H1 (cell line): ENCODE data around the gene GCNT1. TPM values are rescaled to one million over a fixed set of nuclear protein-coding genes. Genes with fewer than 3 reads are reported as not detected.

Experiments used
- CTCF ChIA-PET: fragments of 300-600 bp; sonication (Branson Sonifier 250); formaldehyde crosslinking; loops from one replicate; lab custom pipeline; 2021; ENCODE audit not compliant: partially characterized antibody; lab: Charles Lee
- POLR2A ChIA-PET: fragments of 300-600 bp; sonication (Branson Sonifier 250); formaldehyde crosslinking; loops from one replicate; lab custom pipeline; 2021; ENCODE audit warnings: inconsistent platforms; ENCODE audit not compliant: partially characterized antibody; lab: Charles Lee
- DNase-seq, 2 experiments: peaks; one replicate each; pipeline versions ENCODE4 v3.0.0 to v3.0.0-alpha.2; 2010 to 2022; ENCODE audit warnings: low spot score in 2 of 2, low read depth in 1 of 2, mixed read lengths in 1 of 2
- FAIRE-seq: peaks from 2 replicates; lab custom pipeline; 2011; peaks lifted over from hg19 to GRCh38; lab: Jason Lieb, UNC
- H2AFZ ChIP-seq: 2 replicates; pipeline ENCODE4 v1.8.1; 2012; ENCODE audit warnings: low read length, inconsistent platforms
- H2AK5ac ChIP-seq: 2 replicates; pipeline ENCODE4 v1.6.1; 2013; ENCODE audit warnings: low read depth, low read length
- H2BK120ac ChIP-seq: replicated peaks from 2 replicates; pipeline ENCODE3; 2013; ENCODE audit warnings: low read depth, low read length, inconsistent platforms
- H2BK12ac ChIP-seq: 2 replicates; pipeline ENCODE4 v1.6.1; 2013; ENCODE audit warnings: low read depth, low read length
- H2BK15ac ChIP-seq: 2 replicates; pipeline ENCODE4 v1.6.1; 2013; ENCODE audit warnings: low read length
- H2BK20ac ChIP-seq: 2 replicates; pipeline ENCODE4 v1.6.1; 2013; ENCODE audit warnings: low read length
- H2BK5ac ChIP-seq: 2 replicates; pipeline ENCODE4 v1.6.1; 2013; ENCODE audit warnings: low read depth, low read length
- H3K14ac ChIP-seq: 2 replicates; pipeline ENCODE4 v1.6.1; 2013; ENCODE audit warnings: inconsistent platforms; ENCODE audit not compliant: insufficient read length
- H3K18ac ChIP-seq: 2 replicates; pipeline ENCODE4 v1.6.1; 2013; ENCODE audit warnings: low read length; ENCODE audit errors: extremely low read depth
- H3K23ac ChIP-seq: 2 replicates; pipeline ENCODE4 v1.6.1; 2013; ENCODE audit warnings: inconsistent platforms; ENCODE audit not compliant: insufficient read length
- H3K23me2 ChIP-seq: 2 replicates; pipeline ENCODE4 v1.6.1; 2013; ENCODE audit warnings: low read depth, low read length
- H3K27ac ChIP-seq: 2 replicates; pipeline ENCODE4 v1.6.1; 2011; ENCODE audit warnings: low read depth, low read length, inconsistent platforms
- H3K27me3 ChIP-seq, 4 experiments: replicated peaks in 1 of 4; 1 replicate in 1 of 4; 2 replicates in 3 of 4; pipeline versions ENCODE4 v1.6.1 to v1.8.1; 2011 to 2013; ENCODE audit warnings: low read length in 3 of 4, mild to moderate bottlenecking in 3 of 4, inconsistent platforms in 2 of 4, mixed read lengths in 2 of 4, moderate library complexity in 1 of 4; ENCODE audit not compliant: control insufficient read depth in 3 of 4, insufficient read depth in 3 of 4; ENCODE audit errors: extremely low read depth in 1 of 4
- H3K36me3 ChIP-seq, 4 experiments: 2 replicates each; pipeline versions ENCODE4 v1.6.1 to v1.8.1; 2011 to 2013; ENCODE audit warnings: mild to moderate bottlenecking in 4 of 4, low read length in 3 of 4, moderate library complexity in 2 of 4, control low read depth in 1 of 4, inconsistent platforms in 1 of 4; ENCODE audit not compliant: insufficient read depth in 4 of 4, control insufficient read depth in 2 of 4
- H3K4ac ChIP-seq: replicated peaks from 2 replicates; pipeline ENCODE3; 2013; ENCODE audit warnings: low read length, low read depth, mixed read lengths, inconsistent platforms; ENCODE audit not compliant: insufficient read length
- H3K4me1 ChIP-seq, 4 experiments: replicated peaks in 1 of 4; 1 replicate in 1 of 4; 2 replicates in 3 of 4; pipeline versions ENCODE4 v1.6.1 to v1.8.1; 2011 to 2013; ENCODE audit warnings: low read length in 3 of 4, inconsistent platforms in 2 of 4, mixed read lengths in 1 of 4; ENCODE audit not compliant: insufficient read depth in 4 of 4, control insufficient read depth in 3 of 4
- H3K4me2 ChIP-seq, 2 experiments: 2 replicates each; pipeline versions ENCODE4 v1.6.1 to v1.8.1; 2011 to 2013; ENCODE audit warnings: low read depth in 2 of 2, low read length in 2 of 2, control low read depth in 1 of 2, inconsistent platforms in 1 of 2, mild to moderate bottlenecking in 1 of 2; ENCODE audit not compliant: insufficient read depth in 1 of 2
- H3K4me3 ChIP-seq, 4 experiments: fragments of 200-600, 300-600 bp in 1 of 4; sonication (generic), shearing (Covaris generic), sonication (Bioruptor Twin) in 1 of 4; 2 replicates each; pipeline versions ENCODE4 v1.5.1 to v1.8.1; 2011 to 2016; ENCODE audit warnings: low read length in 4 of 4, low read depth in 3 of 4, control low read depth in 2 of 4, inconsistent platforms in 2 of 4, mild to moderate bottlenecking in 2 of 4, mixed read lengths in 1 of 4, moderate library complexity in 1 of 4; ENCODE audit not compliant: insufficient read depth in 2 of 4; ENCODE audit errors: extremely low read depth in 1 of 4
- H3K56ac ChIP-seq: replicated peaks from 2 replicates; pipeline ENCODE3; 2013; ENCODE audit warnings: low read depth, mild to moderate bottlenecking, mixed read lengths, low read length, inconsistent platforms; ENCODE audit not compliant: insufficient read length
- H3K79me1 ChIP-seq: 2 replicates; pipeline ENCODE4 v1.6.1; 2013; ENCODE audit warnings: low read depth, low read length, control low read depth
- H3K79me2 ChIP-seq, 2 experiments: 2 replicates each; pipeline versions ENCODE4 v1.6.1 to v1.8.1; 2012 to 2013; ENCODE audit warnings: low read length in 2 of 2, mild to moderate bottlenecking in 2 of 2, inconsistent platforms in 1 of 2; ENCODE audit not compliant: insufficient read depth in 2 of 2, control insufficient read depth in 1 of 2
- H3K9ac ChIP-seq, 4 experiments: replicated peaks in 1 of 4; 1 replicate in 1 of 4; 2 replicates in 3 of 4; pipeline versions ENCODE4 v1.6.1 to v1.8.1; 2011 to 2013; ENCODE audit warnings: low read depth in 3 of 4, low read length in 3 of 4, control low read depth in 2 of 4, mild to moderate bottlenecking in 2 of 4, moderate library complexity in 2 of 4, inconsistent platforms in 1 of 4; ENCODE audit errors: extremely low read depth in 1 of 4
- H3K9me3 ChIP-seq, 2 experiments: 2 replicates each; pipeline versions ENCODE4 v1.6.1 to v1.8.1; 2012 to 2013; ENCODE audit warnings: mild to moderate bottlenecking in 2 of 2, moderate library complexity in 2 of 2, control low read depth in 1 of 2, inconsistent platforms in 1 of 2, low read depth in 1 of 2, low read length in 1 of 2, mixed read lengths in 1 of 2; ENCODE audit not compliant: insufficient read depth in 2 of 2
- H4K20me1 ChIP-seq, 2 experiments: replicated peaks in 1 of 2; 2 replicates each; pipeline versions ENCODE3 to v1.8.1; 2011 to 2013; ENCODE audit warnings: inconsistent platforms in 2 of 2, low read length in 2 of 2, mild to moderate bottlenecking in 1 of 2; ENCODE audit not compliant: insufficient read depth in 2 of 2, control insufficient read depth in 1 of 2
- H4K5ac ChIP-seq: 2 replicates; pipeline ENCODE4 v1.6.1; 2013; ENCODE audit warnings: low read length, low read depth, mixed read lengths, inconsistent platforms; ENCODE audit not compliant: insufficient read length
- H4K8ac ChIP-seq: 2 replicates; pipeline ENCODE4 v1.8.0; 2013; ENCODE audit warnings: mild to moderate bottlenecking, moderate library complexity, low read length, inconsistent platforms; ENCODE audit not compliant: insufficient read depth; ENCODE audit errors: extremely low read depth
- H4K91ac ChIP-seq: replicated peaks from 2 replicates; pipeline ENCODE3; 2013; ENCODE audit warnings: low read length, mixed read lengths, inconsistent platforms; ENCODE audit not compliant: insufficient read length
- BRCA1 ChIP-seq: IDR thresholded peaks from 2 replicates; pipeline ENCODE4 v1.6.1; 2012; ENCODE audit warnings: low read depth, low read length, improper control_type of control experiment
- SIRT6 ChIP-seq: IDR thresholded peaks from one replicate; pipeline ENCODE4 v1.7.1; 2012; ENCODE audit warnings: low read length, inconsistent platforms
- WGBS, 2 experiments: shearing (Covaris generic) in 1 of 2; methylation state at CpG; one replicate each; pipeline versions ENCODE4 v1.1.6 to v1.1.7; 2013 to 2015; ENCODE audit warnings: low lambda C conversion rate in 2 of 2, mixed read lengths in 2 of 2, inconsistent platforms in 1 of 2, low coverage in 1 of 2, missing lambda C conversion rate in 1 of 2; ENCODE audit not compliant: insufficient replicate concordance in 2 of 2, insufficient coverage in 1 of 2, insufficient read length in 1 of 2; ENCODE audit errors: extremely low coverage in 1 of 2, missing lambda C conversion rate in 1 of 2; 5-methylcytosine and 5-hydroxymethylcytosine counted together
- polyA plus RNA-seq, 7 experiments: library from polyadenylated mRNA; depleted of rRNA in 3 of 7; stranded (reverse) in 5 of 7; unstranded in 2 of 7; fragments of >200 nt in 5 of 7; fragments of 200-250 nt in 2 of 7; gene quantifications; 1 replicate in 5 of 7; 2 replicates in 1 of 7; 4 replicates in 1 of 7; pipeline versions ENCODE4 v1.2.1 to v1.2.3, GENCODE V29; 2011 to 2013; ENCODE audit warnings: missing spikeins in 2 of 7, mixed read lengths in 2 of 7
- total RNA-seq: library from RNA; stranded (reverse); fragmentation: NEBNext Ultra II Directional; extraction: Animal tissue kit (Norgen Biotek cat#: 25700); gene quantifications from 2 replicates; pipeline ENCODE4 v1.2.1, GENCODE V29; 2021

Gene GCNT1
- total and polyA plus RNA-seq, 2 of the 8 experiments (the other 6 are each of a cell fraction or from before 2014, with no cell fraction given) = 13.0 to 16.5 TPM

DNA sequence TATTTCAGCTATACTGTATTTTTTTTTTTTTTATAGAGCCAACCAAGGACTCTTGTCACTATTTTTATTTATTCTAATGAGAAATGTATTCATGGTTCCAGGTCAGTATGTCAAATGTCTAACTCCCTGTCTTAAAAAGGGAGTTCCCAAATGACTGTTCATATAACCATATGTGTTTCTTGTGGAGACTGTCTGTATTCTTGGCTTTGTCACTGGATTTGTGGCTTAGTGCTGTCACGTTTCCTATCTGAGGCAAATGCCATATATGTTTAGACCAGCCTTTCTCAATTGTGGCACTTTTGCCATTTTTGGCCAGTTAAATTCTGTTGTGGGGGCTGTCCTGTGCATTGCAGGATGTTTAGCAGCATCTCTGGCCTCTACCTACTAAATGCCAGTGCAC is 3.1 kb downstream of the GCNT1 start:
- Histone ChIP-seq H3K27ac (no peak overlapping the region), H3K79me2 (peaks cover 0 to 31% of the 10 kb centered on the region in 2 experiments; a peak in 2 of 4 replicates), H3K4me1 (peaks cover 0 to 3% (median 2%) of the 10 kb centered on the region in 4 experiments; a peak in 4 of 7 replicates), H4K20me1 (no peaks in the 10 kb centered on the region), H3K4me3 (no peak overlapping the region), H2BK20ac (no peak overlapping the region), H3K14ac (no peak overlapping the region), H4K8ac (no peak overlapping the region), H3K27me3 (peaks cover 0 to 9% (median 4%) of the 10 kb centered on the region in 4 experiments; a peak in 6 of 7 replicates), H3K23ac (no peak overlapping the region), H3K23me2 (peaks cover 12% of the 10 kb centered on the region), H3K79me1 (0 out of 2 replicates have a peak, but pooled peaks cover 4% of the 10 kb centered on the region), H3K18ac (no peak overlapping the region), H3K56ac (no peak overlapping the region), H3K36me3 (no peaks in the 10 kb centered on the region; a peak in 1 of 8 replicates), H3K4me2 (no peak overlapping the region), H2AFZ (no peak overlapping the region), H2BK5ac (no peak overlapping the region), H3K4ac (no peak overlapping the region), H2BK12ac (no peak overlapping the region), H4K5ac (no peak overlapping the region), H4K91ac (no peak overlapping the region), H3K9me3 (no peaks in the 10 kb centered on the region), H2BK120ac (no peak overlapping the region), H3K9ac (no peak overlapping the region), H2AK5ac (no peak overlapping the region), H2BK15ac (no peak overlapping the region)
- WGBS, 2 experiments = 85% methylated on average over 1 of the region's 1 CpG; no CpG with 5 or more reads in 1 of the 2 experiments
- ChIA-PET CTCF (interaction anchor here (0.6 to 2.1 kb wide), 4 partner anchors 14 to 549 kb away, joined by 3 to 7 read pairs (median 4); no protein-coding TSS in a partner anchor), POLR2A (no interaction called here)
- DNase-seq (no peak), FAIRE-seq (no peak)
- no peak for TF ChIP-seq SIRT6
- no peak for TF ChIP-seq BRCA1
